Hindlimb muscle (tissue), 1 donor: ENCODE results near the gene INPP5A. TPM values are rescaled to one million over a fixed set of nuclear protein-coding genes. Genes with fewer than 3 reads are reported as not detected.

Source experiments
- DNase-seq: peaks from one replicate; pipeline ENCODE4 v3.0.0-alpha.2; 2013
- polyA plus RNA-seq: library from polyadenylated mRNA; unstranded; fragments of 120-200 nt; gene quantifications from one replicate; pipeline ENCODE4 v1.2.1, GENCODE V29; 2013; ENCODE audit not compliant: insufficient read length

INPP5A gene
- polyA plus RNA-seq, 1 donor, result 57.4 TPM

DNA sequence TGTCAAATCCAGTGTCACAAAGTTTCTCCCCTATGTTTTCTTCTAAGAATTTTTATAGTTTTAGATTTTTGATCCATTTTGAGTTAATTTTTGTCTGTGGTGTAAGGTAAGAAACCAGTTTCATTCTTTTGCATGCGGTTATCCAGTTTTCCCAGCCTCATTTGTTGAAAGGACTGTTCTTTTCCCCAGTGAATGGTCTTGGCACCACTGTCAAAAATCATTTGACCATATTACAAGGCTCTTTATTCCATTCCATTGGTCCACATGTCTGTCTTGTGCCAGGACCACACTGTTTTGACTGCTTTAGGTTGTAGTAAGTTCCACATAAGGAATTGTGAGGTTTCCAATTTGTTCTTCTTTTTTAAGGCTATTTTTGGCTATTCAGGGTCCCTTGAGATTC, 64.0 kb downstream of the INPP5A start:
- no peak for DNase-seq

GRCh38 chr10:132602614-132603013, 65.0 kb downstream of the INPP5A start:
- DNase-seq, result no peak

DNA sequence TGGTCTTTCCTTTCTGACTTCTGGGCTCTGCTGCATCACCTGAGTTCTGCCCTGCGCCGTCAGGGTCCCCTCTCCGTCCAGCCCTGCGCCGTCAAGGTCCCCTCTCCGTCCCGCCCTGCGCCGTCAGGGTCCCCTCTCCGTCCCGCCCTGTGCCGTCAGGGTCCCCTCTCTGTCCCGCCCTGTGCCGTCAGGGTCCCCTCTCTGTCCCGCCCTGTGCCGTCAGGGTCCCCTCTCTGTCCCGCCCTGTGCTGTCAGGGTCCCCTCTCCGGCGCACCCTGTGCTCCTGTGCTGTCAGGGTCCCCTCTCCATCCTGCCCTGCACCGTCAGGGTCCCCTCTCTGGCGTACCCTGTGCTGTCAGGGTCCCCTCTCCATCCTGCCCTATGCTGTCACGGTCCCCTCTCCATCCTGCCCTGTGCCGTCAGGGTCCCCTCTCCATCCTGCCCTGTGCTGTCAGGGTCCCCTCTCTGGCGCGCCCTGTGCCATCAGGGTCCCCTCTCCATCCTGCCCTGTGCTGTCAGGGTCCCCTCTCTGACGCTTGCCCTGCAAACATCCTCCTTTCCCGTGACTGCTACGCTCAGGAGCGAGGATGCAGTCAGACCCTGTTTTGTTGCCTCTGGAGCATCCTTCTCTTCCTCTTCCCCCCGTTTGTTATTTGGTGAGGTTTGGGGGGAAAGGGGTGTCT, 66.4 kb downstream of the INPP5A start:
- DNase-seq, result no peak

- DNase-seq, result no peak
Observed at GRCh38 chr10:132604686-132605085, 67.1 kb downstream of the INPP5A start.

GRCh38 chr10:132605390-132605789, 67.8 kb downstream of the INPP5A start:
- no peak for DNase-seq

DNA sequence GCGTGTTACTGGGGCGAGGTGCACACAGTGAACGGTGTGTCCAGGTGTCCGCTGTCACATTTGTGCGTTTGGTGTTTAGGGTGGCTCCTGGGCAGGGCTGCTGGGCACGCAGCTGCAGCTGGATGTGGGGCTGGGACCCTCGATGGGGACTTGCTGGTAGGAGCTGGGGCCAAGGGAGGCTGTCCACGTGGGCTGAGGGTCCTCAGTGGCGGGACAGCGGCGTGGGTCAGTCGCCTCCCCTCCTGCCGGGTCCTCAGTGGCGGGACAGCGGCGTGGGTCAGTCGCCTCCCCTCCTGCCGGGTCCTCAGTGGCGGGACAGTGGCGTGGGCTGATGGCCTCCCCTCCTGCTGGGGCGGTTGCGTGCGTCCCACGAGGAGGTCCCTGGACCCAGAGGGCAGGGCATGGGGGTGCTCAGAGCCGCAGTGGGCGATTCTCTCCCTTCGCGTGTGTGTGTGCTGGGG, 68.5 kb downstream of the INPP5A start:
- no peak for DNase-seq

GRCh38 chr10:132606536-132607316, 69.1 kb downstream of the INPP5A start:
- peak; percentile 60 for DNase-seq

DNA sequence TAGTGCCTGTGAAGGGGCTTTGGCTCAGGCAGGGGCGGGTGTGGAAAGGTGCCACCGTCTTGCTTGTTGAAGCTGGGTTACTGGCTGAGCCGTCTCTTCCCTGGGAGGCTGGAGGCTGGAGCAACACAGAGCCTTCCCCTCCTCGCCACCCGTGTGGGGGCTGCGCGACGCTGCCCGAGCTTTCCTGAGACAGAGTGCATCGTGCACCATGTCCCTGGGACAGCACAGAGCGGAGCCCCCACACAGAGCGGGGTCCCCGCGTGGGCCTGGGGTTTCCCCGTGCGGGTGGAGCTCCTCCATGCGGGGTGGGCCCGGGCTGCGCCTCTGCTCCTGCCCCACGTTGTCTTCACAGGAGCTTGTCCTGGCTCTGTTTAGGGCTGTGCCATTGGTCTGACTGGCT, 69.9 kb downstream of the INPP5A start:
- DNase-seq, result no peak

GRCh38 chr10:132607961-132608495, 70.4 kb downstream of the INPP5A start:
- DNase-seq, result no peak

- DNase-seq, result no peak
Observed at GRCh38 chr10:132608511-132609195, 71.1 kb downstream of the INPP5A start.

- DNase-seq, result no peak
Observed at GRCh38 chr10:132609211-132609610, 71.6 kb downstream of the INPP5A start.

GRCh38 chr10:132610071-132610701, 72.6 kb downstream of the INPP5A start:
- DNase-seq, result no peak

- DNase-seq, result no peak
Observed at GRCh38 chr10:132611026-132611910, 73.7 kb downstream of the INPP5A start.

DNA sequence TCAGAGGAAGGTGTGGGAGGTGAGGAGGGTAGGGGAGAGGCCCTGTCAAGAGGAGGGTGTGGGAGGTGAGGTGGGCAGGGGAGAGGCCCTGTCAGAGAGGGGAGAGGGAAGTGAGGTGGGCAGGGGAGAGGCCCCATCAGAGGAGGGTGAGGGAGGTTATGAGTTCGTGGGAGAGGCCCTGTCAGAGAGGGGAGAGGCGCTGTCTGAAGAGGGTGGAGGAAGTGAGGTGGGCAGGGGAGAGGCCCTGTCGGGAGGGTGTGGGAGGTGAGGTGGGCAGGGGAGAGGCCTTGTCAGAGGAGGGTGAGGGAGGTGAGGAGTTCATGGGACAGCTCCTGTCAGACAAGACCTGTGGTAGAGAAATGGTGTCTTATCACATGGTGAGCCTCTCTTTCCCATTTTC, 74.4 kb downstream of the INPP5A start:
- DNase-seq, result no peak

GRCh38 chr10:132612571-132613504, 75.3 kb downstream of the INPP5A start:
- DNase-seq, result no peak

DNA sequence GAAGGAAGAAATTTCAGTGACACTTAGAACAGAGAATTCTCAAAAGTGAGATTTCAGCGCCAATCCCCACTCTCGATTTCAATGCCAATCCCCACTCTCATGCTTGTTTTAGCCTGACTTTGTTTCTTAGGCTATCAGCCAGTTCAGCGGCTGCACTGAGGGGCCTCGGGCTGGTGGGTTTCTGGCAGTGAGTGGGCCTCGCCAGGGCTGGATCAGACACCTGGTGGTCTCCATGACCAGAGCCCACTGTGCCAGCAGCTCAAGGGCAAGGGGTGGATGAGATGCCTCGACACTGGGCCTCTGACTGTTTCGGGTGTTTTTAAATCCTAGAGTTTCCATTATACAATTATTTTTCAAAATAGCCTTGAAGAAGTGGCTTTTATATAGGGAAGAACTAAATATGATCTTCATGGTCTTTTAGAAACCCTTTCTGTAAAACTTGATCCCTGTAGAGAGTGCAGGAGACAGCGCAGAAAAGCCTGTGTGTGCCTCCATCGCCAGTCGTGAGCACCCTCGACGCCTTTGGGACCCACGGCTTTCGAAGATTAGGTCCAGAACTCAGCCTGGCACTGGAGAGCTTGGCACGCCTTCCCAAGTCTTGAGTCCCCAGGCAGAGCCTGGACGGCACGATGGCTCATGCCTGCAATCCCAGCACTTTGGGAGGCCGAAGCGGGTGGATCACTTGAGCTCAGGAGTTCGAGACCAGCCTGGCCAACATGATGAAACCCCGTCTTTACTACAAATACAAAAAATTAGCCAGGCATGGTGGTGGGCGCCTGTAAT, 76.2 kb downstream of the INPP5A start:
- no peak for DNase-seq

DNA sequence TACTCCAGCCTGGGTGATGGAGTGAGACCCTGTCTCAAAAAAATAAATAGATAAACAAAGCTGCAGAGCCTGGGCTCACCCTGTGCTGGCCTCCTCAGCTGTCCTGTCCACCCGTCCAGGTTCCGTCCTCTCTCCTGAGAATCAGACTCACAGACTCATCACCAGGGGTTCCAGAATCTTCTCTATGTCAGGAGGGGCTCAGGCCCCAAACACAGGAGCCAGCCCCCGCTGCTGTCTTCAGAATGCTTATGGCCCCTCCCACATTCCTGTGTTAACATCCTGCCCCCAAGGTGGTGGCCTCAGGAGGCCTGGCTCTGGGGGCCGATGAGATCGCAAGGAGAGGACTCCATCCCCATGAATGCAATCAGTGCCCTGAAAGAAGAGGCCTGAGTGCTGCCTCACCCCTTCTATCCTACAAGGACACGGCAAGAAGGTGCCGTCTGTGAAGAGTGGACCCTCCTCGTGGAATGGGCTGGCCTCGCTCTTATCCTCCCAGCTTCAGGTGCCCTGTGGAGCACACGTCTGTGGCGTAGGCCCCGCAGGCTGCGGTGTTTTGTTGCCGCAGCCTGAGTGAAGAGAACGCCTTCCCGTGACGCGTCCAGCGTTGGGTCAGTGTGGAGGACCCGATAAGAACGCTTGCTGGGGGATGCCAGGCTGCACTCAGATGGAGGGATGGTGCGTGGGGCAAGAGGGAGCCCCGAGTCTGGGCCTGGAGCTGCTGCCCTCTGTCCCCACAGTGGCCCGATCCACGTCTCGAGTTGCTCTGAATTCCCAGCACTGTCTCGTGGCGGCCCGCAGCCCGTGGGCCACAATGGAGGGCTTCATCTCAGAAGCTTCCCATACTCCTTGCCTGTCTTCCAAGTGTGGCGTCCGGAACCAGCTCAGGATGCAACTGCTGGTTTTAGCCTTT, 77.1 kb downstream of the INPP5A start:
- no peak for DNase-seq
